Activated CD8-positive, alpha-beta T cell treated with anti-CD3 and anti-CD28 coated beads for 36 hours (primary cell): Measurements from ENCODE around the gene HS6ST2. TPM values are rescaled to one million over a fixed set of nuclear protein-coding genes. Genes with fewer than 3 reads are reported as not detected.
A peak's percentile ranks its signal among the peaks of the same experiment; 100 is the strongest.

Experiments
- ATAC-seq: fragments of 200-7000 bp; cut with Tn5 transposase; one replicate; pipeline ENCODE4 v1.10.0; 2021; ENCODE audit warnings: mild to moderate bottlenecking, moderate library complexity
- CTCF ChIA-PET: fragments of 350-600 bp; sonication (Branson Sonifier 250); formaldehyde crosslinking; loops from one replicate; lab custom pipeline; 2021; ENCODE audit warnings: antibody characterized with exemption; lab: Charles Lee
- POLR2A ChIA-PET: fragments of 350-600 bp; sonication (Branson Sonifier 250); formaldehyde crosslinking; loops from one replicate; lab custom pipeline; 2021; ENCODE audit warnings: antibody characterized with exemption; lab: Charles Lee
- DNase-seq: peaks from one replicate; pipeline ENCODE4 v3.0.0-alpha.2; 2020
- H3K27ac Mint-ChIP-seq: one replicate; pipeline ENCODE4 v1.8.0; 2021; ENCODE audit warnings: mild to moderate bottlenecking, mixed read lengths
- H3K27me3 Mint-ChIP-seq: one replicate; pipeline ENCODE4 v1.8.0; 2021; ENCODE audit warnings: mixed read lengths
- H3K36me3 Mint-ChIP-seq: one replicate; pipeline ENCODE4 v1.8.0; 2021; ENCODE audit warnings: low read depth, mixed read lengths
- H3K4me1 Mint-ChIP-seq: one replicate; pipeline ENCODE4 v1.8.0; 2021; ENCODE audit warnings: low read depth, mixed read lengths
- H3K4me3 Mint-ChIP-seq: one replicate; pipeline ENCODE4 v1.8.0; 2021; ENCODE audit warnings: mild to moderate bottlenecking, moderate library complexity, mixed read lengths
- H3K9me3 Mint-ChIP-seq: one replicate; pipeline ENCODE4 v1.8.0; 2021; ENCODE audit warnings: mixed read lengths
- intact Hi-C: fragments of 100-400 bp; cut with micrococcal nuclease; formaldehyde crosslinking; loops from one replicate; pipeline ENCODE4 v1.10.0; 2022
- total RNA-seq, 2 experiments: library from RNA; stranded (reverse); gene quantifications; one replicate each; pipeline ENCODE4 v1.2.3, GENCODE V29; 2021
- TF ChIP-seq, protein P1 (sequence below): fragments of 200-600 bp; IDR thresholded peaks from one replicate; pipeline ENCODE4 v1.8.0; 2022; ENCODE audit warnings: antibody characterized with exemption, mild to moderate bottlenecking

The HS6ST2 gene
- total RNA-seq, 2 experiments from 2014 or later: 0.14 to 0.47 TPM

DNA sequence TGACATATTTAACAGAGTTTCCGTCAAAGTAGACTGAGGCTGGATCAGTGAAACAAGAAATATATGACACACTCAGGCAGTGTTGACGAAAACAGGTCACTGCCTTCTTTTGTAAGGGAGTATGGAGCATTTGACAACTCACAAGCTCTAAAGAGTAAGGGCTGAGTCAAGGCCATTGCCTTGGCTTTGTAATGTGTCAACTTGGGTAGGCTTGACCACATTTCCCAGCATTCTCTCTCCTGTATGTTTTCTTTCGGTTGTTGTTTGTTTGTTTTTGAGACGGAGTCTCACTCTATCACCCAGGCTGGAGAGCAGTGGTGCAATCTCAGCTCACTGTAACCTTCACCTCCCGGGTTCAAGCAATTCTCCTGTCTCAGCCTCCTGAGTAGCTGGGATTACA, 344.6 kb downstream of the HS6ST2 start:
- no peak overlapping the region for H3K4me3 Mint-ChIP-seq
- no peaks in the 10 kb centered on the region for H3K4me1 Mint-ChIP-seq
- DNase-seq (no peak), ATAC-seq (no peak)
- H3K36me3 Mint-ChIP-seq: no peaks in the 10 kb centered on the region
- POLR2A ChIA-PET: no interaction called here
- no peak overlapping the region for H3K27ac Mint-ChIP-seq
- no peaks in the 10 kb centered on the region for H3K9me3 Mint-ChIP-seq
- intact Hi-C loops: loop anchor here (2.0 to 10.0 kb wide), 2 partner anchors 387 to 519 kb away; no protein-coding TSS in a partner anchor
- CTCF ChIA-PET: interaction anchor here (0.8 to 5.0 kb wide), 17 partner anchors 9 to 798 kb away, joined by 3 to 46 read pairs (median 4); partner anchors contain the start of genes MBNL3 and RAP2C
- TF ChIP-seq, protein P1, sequence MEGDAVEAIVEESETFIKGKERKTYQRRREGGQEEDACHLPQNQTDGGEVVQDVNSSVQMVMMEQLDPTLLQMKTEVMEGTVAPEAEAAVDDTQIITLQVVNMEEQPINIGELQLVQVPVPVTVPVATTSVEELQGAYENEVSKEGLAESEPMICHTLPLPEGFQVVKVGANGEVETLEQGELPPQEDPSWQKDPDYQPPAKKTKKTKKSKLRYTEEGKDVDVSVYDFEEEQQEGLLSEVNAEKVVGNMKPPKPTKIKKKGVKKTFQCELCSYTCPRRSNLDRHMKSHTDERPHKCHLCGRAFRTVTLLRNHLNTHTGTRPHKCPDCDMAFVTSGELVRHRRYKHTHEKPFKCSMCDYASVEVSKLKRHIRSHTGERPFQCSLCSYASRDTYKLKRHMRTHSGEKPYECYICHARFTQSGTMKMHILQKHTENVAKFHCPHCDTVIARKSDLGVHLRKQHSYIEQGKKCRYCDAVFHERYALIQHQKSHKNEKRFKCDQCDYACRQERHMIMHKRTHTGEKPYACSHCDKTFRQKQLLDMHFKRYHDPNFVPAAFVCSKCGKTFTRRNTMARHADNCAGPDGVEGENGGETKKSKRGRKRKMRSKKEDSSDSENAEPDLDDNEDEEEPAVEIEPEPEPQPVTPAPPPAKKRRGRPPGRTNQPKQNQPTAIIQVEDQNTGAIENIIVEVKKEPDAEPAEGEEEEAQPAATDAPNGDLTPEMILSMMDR: no peak
- no peaks in the 10 kb centered on the region for H3K27me3 Mint-ChIP-seq

DNA sequence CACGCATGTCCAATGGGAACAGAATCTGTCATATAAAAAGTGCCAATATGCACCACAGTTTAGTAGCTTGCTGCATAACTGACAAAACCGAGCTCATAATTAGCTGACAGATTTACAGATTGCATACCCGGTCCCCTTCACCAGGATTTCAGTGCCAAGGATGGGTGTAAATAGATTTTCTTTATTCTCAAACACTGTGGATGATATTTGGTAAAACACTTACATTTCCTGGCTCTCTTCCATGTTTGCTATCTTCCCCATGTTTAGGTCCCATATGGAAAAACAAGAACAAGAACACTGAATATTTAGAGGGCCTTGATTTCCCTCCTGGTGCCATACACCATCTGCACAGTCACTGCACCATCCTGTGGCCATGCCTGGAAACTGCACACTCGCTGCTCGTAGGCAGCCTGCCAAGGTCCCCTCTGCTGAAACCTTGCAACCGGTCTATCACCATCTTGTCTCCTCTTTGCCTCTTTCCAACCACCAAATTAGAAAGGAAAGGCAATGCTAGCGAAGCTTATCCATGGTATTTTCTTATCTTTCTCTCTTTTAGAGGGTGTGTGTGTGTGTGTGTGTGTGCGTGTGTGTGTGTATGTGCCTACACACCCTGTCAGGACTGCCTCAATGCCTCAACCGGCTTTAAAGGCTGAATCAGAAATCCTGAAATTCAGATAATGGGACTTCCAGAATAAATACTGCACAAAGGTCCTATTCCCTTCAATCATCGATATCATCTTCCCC, 345.4 kb downstream of the HS6ST2 start:
- H3K27ac Mint-ChIP-seq: no peak overlapping the region
- CTCF ChIA-PET: interaction anchor here (0.8 to 5.0 kb wide), 13 partner anchors 9 to 785 kb away, joined by 3 to 46 read pairs (median 3); partner anchors contain the start of genes MBNL3 and RAP2C
- peak; percentile 69 for ATAC-seq

DNA sequence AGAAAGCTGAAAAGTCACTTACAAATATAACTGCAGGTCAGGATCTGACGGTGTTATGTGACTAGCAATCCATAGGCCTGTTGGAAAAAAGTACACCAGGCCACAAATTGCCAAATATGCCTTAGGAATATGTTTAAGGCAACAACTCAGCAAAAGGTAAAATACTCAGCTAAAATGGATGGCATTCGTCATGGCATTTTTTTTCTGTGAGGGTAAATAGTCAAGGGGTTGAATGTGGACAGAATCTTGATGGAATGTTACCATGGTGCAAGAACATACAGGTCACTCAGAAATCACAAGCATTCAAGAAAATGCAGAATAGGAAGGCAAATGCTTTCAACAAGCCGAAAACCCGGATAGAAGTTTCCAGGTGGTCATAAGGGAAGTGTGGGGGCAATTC, 347.9 kb downstream of the HS6ST2 start:
- CTCF ChIA-PET: interaction anchor here (0.7 to 1.2 kb wide), 3 partner anchors 119 to 756 kb away, joined by 3 to 6 read pairs (median 4); no protein-coding TSS in a partner anchor

More for the DNA sequence above, 345.4 kb downstream of the HS6ST2 start:
- Mint-ChIP-seq H3K4me1 (no peaks in the 10 kb centered on the region), H3K36me3 (no peaks in the 10 kb centered on the region), H3K27me3 (no peaks in the 10 kb centered on the region), H3K9me3 (no peaks in the 10 kb centered on the region), H3K4me3 (no peak overlapping the region)
- TF ChIP-seq, protein P1: peak; percentile 25
- intact Hi-C loops: loop anchor here (10.0 kb wide), 1 partner anchor 518 kb away; no protein-coding TSS in a partner anchor
- POLR2A ChIA-PET: no interaction called here
- peak; percentile 55 for DNase-seq

DNA sequence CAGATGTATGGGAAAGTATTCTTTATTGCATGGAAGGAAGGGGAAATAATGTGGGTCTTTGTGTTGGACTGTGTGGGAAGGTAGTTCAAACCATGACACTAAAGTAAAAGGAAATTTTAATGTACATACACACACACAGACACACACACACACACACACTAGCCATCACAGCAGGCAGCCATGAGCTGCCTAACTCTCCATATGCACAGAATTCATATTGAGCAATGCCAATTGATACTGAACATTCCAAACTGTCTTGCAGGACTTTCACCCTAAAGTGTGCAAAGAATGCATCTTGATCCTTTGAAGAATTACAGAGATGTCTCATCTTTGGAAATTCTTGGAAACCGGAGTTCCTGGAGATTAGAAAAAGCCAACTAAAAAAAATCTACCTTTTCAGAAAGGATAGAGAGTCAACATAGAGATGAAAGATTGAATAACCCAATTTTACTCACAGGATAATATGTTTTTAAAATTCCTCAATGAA, 349.0 kb downstream of the HS6ST2 start:
- no peak overlapping the region for H3K27ac Mint-ChIP-seq
- no peaks in the 10 kb centered on the region for H3K9me3 Mint-ChIP-seq
- no peaks in the 10 kb centered on the region for H3K36me3 Mint-ChIP-seq
- intact Hi-C loops: no loop called here
- ATAC-seq (no peak), DNase-seq (no peak)
- POLR2A ChIA-PET: no interaction called here
- TF ChIP-seq, protein P1: no peak
- no peaks in the 10 kb centered on the region for H3K27me3 Mint-ChIP-seq
- H3K4me1 Mint-ChIP-seq: no peaks in the 10 kb centered on the region
- H3K4me3 Mint-ChIP-seq: no peak overlapping the region
- CTCF ChIA-PET: no interaction called here

More for the DNA sequence above, 347.9 kb downstream of the HS6ST2 start:
- Mint-ChIP-seq H3K27ac (no peak overlapping the region), H3K4me3 (no peak overlapping the region), H3K4me1 (no peaks in the 10 kb centered on the region), H3K27me3 (no peaks in the 10 kb centered on the region), H3K36me3 (no peaks in the 10 kb centered on the region), H3K9me3 (no peaks in the 10 kb centered on the region)
- TF ChIP-seq, protein P1: no peak
- POLR2A ChIA-PET: no interaction called here
- DNase-seq: no peak
- intact Hi-C loops: loop anchor here (10.0 kb wide), 1 partner anchor 516 kb away; no protein-coding TSS in a partner anchor
- ATAC-seq: no peak
